GM10266 (cell line): Measurements from ENCODE around the gene ISG15.

ENCODE experiments used
- DNase-seq: peaks from one replicate; pipeline ENCODE4 v3.0.0; 2012; ENCODE audit errors: extremely low spot score
- TF ChIP-seq, protein P1 (sequence below): IDR thresholded peaks from 2 replicates; pipeline ENCODE4 v1.5.1; 2012; ENCODE audit warnings: mild to moderate bottlenecking, low read depth; ENCODE audit not compliant: control insufficient read depth, insufficient read depth; ENCODE audit errors: missing control alignments

ISG15 gene

DNA sequence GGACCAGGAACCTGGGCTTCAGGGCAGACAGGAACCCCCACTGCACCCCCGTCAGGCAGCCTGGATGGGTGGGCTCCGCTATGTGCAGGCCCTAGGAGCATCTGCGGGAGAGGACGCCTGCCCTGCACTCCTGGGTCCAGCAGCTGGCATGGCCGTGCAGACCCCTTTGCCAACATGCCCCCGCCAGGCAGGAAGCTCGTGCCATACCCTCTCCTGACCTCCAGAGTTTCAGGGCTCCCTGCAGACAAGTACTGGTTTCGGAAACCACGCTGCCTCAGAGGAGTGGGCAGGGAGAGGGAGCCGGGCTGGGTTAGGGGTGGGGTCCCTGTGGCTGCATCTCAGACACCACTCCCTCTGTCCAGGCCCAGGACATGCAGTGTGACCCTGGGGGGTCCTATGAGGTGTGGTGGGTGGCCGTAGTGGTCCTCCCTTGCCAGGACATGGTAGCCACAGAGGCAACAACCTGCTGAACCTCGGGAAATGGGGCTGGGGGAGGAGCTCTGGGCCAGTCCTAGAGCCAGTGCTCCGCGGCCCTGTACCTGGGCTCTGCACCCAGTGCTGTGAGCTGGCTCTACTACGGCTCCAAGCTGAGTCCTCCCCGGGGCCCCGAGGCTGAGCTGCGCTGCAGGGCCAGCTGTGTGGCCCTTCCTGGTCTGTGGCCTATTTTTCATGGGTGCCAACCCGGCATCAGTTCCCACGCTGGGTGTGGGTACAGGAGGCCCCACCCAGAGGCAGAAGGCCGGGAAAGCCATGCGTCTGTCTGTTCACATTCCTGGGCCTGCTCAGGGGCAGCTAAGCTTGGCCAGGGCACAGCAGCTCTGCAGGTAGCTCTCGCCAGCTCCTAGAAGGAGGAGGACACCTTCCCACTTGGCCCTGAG lies 45.6 kb upstream of the ISG15 start:
- TF ChIP-seq, protein P1, sequence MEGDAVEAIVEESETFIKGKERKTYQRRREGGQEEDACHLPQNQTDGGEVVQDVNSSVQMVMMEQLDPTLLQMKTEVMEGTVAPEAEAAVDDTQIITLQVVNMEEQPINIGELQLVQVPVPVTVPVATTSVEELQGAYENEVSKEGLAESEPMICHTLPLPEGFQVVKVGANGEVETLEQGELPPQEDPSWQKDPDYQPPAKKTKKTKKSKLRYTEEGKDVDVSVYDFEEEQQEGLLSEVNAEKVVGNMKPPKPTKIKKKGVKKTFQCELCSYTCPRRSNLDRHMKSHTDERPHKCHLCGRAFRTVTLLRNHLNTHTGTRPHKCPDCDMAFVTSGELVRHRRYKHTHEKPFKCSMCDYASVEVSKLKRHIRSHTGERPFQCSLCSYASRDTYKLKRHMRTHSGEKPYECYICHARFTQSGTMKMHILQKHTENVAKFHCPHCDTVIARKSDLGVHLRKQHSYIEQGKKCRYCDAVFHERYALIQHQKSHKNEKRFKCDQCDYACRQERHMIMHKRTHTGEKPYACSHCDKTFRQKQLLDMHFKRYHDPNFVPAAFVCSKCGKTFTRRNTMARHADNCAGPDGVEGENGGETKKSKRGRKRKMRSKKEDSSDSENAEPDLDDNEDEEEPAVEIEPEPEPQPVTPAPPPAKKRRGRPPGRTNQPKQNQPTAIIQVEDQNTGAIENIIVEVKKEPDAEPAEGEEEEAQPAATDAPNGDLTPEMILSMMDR = no peak

DNA sequence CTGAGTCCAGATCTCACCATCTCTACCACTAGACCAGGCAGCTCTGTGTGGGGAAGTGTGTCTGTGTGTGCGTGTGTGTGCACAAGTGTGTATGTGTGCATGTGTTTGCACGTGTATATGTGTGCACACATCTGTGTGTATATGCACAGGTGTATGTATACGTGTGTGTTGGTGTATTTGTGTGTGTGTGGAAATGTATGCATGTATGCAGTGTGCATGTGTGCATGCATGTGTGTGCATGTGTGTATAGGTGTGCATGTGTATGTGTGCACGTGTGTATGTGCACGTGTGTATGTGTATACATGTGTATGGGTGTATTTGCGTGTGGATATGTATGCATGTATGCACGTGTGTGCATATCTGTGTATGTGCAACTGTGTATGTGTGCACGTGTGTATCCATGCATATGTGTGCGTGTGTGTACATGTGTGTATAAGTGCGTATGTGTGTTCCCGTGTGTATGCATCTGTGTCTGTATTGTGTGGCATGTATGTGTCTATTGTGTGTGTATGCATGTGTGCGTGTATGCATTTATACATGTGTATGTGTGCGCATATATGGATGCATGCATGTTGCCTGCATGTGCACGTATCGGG lies 43.9 kb upstream of the ISG15 start:
- TF ChIP-seq, protein P1 = no peak

More for the DNA sequence above, 45.6 kb upstream of the ISG15 start:
- no peak for DNase-seq

DNA sequence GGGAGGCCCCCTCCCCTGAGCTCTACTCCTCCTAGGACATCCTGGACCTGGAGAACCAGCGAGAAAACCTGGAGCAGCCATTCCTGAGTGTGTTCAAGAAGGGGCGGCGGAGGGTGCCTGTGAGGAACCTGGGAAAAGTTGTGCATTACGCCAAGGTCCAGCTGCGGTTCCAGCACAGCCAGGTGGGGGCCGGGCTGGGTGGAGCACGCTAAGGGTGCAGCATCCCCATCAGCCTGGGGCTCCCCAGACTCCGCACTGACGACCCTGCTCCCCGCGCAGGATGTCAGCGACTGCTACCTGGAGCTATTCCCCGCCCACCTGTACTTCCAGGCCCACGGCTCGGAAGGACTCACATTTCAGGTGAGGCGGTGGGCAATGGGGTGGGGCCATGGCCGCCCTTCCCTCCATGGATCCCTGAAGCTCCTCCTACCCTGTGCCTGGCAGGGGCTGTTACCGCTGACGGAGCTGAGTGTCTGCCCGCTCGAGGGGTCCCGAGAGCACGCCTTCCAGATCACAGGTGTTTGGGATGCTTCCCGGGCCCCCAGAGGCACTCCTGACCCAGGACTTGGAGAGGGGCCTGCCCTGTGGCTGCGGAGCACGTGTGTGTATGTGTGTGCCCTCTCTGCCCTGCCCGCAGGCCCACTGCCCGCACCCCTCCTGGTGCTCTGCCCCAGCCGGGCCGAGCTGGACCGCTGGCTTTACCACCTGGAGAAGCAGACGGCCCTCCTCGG lies 42.9 kb upstream of the ISG15 start:
- TF ChIP-seq, protein P1 = no peak

More for the DNA sequence above, 43.9 kb upstream of the ISG15 start:
- no peak for DNase-seq

DNA sequence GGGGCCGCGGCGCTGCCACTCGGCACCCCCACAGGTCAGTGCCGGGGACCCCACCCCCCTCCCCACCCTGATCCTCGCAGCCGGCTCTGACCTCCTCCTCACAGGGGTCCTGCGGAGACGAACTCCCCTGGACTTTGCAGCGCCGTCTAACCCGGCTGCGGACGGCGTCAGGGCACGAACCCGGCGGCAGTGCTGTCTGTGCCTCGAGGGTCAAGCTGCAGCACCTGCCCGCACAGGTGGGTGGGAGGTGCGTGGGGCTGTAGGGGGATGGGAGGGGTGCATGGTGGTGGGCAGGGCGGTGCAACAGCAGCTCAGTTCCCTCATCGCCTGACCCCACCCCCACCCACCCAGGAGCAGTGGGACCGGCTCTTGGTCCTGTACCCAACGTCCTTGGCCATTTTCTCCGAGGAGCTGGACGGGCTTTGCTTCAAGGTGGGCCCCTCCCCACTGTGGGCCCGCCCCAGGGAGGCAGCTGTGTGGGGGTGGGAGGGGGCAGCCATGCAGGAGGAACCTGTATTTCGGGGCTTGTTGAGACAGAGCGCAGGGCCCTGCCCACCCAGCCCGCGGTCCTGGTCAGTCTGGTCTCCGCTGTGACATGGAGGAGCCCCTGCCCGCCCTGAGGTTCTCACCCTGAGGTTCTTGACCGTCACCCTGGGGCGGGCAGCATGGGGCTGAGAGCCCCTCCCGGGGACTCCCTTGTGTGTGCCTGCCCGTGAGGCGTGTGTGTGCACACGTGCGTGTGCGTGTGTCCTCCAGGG lies 42.1 kb upstream of the ISG15 start:
- TF ChIP-seq, protein P1 = no peak
- DNase-seq = no peak

More for the DNA sequence above, 42.9 kb upstream of the ISG15 start:
- no peak for DNase-seq

DNA sequence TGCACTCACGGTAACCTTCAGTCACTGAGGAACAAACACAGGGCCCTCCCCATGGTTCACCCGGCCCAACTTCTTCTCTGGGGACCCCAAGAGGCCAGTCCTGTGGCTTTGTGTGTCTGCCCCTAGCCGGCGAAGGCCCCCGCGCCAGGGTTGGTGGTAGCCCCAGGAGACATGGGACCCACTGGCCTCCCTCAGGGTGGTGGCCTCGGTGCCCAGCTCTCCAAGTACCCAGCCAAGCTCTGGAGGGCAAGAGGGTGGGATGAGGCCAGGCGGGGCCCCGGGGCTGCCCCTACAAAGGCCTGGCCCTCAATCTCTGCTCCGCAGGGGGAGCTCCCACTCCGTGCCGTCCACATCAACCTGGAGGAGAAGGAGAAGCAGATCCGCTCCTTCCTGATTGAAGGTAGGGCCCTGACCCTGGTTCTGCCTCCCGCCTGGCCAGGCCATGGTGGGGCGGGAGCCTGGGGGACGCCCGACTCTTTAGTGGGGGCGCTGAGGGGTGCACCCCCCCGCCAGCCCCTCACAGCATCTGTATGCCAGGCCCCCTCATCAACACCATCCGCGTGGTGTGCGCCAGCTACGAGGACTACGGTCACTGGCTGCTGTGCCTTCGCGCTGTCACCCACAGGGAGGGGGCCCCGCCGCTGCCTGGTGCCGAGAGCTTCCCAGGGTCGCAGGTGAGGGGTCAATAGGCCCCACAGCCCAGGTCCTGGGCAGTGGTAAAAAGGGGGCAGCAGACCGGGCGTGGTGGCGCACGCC lies 41.4 kb upstream of the ISG15 start:
- no peak for DNase-seq
- TF ChIP-seq, protein P1 = no peak

DNA sequence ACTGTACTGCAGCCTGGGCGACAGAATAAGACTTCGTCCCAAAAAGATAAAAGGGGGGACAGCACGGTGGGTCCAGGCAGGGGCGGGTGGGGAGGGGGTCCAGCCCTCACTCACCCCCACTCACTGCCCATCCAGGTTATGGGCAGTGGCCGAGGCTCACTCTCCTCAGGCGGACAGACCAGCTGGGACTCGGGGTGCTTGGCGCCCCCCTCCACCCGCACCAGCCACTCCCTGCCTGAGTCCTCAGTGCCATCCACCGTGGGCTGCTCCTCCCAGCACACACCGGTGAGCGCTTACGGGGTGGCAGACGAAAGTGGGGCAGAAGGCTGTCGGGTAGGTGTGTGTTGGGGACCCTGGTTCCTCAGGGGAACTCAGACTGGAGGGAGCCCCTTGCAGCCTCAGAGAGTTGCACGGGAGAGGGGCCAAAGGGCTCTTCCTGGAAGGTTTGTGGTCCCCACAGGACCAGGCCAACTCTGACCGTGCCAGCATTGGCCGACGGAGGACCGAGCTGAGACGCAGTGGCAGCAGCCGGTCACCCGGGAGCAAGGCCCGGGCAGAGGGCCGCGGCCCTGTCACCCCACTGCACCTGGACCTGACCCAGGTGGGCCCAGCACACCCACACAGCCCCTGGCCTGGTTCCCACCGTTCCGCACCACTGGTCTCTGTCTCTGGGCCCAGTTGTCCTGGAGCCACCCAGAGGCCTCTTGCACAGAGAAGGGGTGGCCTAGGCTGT lies 40.4 kb upstream of the ISG15 start:
- TF ChIP-seq, protein P1 = no peak
- no peak for DNase-seq
